GM19372 (cell line): Measurements from ENCODE around the gene CCDC188.

ENCODE experiments used
- ATAC-seq: cut with Tn5 transposase; IDR thresholded peaks from one replicate; pipeline ENCODE4 v1.9.1; 2021; ENCODE audit warnings: mild to moderate bottlenecking, low read depth, moderate library complexity; ENCODE audit not compliant: unreplicated experiment

CCDC188 gene

DNA sequence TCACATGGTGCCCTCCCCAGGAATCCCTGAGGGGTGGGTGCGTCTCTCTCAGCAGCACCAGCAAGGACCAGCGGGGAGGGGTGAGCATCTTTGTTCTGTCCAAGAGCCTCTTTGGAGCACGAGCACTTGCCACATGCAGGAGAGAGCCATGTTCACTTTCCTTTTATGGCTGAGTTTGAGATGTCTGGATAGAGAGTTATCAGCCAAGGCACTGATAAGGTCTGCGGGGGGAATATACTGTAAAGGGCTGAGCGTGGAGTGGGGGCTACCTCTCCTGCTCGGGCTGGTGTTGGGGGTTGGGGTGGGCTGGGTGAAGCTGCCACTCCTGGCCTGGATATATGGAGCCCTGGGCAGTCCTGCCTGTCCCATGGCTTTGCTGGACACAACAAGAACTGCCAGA lies 34.9 kb upstream of the CCDC188 start:
- no peak for ATAC-seq

DNA sequence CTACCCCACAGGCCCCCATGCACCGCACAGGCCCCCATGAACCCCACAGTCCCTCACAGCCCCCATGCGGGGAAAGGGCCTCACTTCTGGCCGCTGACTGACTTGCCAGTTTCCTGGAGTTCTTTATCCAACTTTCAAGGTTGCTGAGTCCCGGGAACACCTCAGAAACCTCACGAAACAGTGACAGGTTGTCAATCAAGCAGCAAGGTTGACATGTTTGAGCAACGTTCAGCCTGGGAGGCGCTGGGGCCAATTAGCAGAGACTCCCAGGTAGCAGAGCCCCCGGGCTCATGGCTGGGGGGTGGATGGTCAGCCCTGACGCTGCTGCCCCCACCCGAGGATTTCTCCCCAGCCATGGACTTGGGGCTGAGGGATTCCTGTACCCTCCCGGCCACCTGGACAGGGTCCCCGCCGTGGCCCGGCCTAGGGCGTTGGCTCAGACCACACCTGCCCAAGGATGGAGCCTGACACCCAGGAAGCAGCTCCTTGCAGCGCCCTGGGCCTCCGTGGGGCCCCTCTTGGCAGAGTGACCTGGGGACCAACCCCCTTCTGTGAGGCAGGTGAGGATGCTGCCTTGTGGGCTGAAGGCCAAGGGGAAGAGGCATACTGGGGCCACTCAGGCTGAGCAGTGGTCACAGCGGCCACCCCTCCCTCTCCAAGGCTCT lies 33.8 kb upstream of the CCDC188 start:
- no peak for ATAC-seq

DNA sequence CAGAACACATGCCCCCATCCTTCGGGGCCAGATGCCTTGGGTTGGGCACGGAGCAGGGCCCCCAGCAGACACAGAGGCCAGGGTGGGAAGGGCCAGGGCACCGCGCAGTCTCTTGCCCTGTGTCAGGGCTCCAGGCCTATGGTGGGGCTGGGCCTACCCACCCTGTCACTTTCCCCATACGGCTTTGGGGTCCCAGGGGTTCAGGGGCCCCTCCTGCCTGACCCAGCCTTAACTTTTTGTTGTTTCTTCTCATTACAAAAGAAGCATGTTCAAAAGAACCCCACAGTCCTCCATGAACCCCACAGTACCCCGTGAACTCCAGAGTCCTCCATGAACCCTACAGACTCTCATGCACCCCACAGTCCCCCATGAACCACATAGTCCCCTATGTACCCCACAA lies 33.0 kb upstream of the CCDC188 start:
- ATAC-seq: no peak

DNA sequence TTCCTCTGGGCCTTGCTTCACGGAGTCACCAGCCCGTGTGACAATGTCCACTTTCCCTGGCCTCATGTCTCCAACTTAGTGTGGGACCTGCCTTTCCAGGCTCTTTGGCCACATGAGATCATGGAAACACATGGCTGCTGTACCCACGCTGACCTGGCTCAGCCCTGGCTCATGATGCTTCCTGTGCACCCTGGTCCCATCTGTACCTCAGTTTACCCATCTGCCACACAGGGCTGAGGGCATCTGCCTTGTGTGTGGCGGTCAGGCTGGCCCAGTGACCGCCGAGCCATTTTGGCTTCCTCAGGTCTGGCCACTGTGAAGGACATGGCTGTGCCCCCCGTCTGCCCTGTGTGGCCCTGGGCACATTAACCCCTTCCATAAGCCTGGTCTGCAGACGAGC lies 32.2 kb upstream of the CCDC188 start:
- ATAC-seq: no peak

DNA sequence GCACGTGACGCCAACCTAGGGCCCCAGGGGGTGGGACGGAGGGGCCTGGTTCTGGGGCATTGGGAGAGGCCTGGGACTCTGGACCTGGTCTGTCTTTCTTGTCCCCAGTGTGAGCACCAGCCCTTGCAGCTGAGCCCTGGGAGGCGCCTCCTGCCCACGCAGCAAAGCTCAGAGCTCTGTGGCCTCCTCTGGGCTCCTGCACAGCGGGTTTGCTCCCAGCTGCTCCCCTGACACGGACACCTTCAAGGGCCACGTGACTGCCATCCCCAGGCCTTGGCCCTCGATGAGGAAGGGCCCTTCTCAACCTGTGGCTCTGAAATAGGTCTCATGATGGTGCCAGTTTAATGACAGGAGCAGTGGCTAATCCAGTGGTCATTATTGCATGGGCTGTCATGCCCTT lies 31.5 kb upstream of the CCDC188 start:
- no peak for ATAC-seq

DNA sequence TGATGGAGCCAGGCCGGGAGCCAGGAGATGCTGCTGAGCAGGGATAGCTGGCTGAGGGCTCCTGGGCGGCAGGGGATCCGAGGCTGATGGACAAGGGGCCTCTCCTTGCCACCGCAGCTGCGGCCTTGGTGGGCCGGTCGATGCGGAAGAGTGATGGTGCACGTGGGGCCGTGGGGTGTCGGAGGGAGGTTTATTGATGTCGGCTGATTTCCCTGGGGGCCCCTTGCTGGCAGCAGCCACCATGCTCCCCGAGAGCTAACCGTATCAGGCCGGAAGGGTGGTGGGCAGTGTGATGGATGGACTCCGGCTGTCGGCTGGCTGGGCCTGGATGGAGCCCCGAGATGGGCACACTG lies 31.0 kb upstream of the CCDC188 start:
- ATAC-seq: no peak

DNA sequence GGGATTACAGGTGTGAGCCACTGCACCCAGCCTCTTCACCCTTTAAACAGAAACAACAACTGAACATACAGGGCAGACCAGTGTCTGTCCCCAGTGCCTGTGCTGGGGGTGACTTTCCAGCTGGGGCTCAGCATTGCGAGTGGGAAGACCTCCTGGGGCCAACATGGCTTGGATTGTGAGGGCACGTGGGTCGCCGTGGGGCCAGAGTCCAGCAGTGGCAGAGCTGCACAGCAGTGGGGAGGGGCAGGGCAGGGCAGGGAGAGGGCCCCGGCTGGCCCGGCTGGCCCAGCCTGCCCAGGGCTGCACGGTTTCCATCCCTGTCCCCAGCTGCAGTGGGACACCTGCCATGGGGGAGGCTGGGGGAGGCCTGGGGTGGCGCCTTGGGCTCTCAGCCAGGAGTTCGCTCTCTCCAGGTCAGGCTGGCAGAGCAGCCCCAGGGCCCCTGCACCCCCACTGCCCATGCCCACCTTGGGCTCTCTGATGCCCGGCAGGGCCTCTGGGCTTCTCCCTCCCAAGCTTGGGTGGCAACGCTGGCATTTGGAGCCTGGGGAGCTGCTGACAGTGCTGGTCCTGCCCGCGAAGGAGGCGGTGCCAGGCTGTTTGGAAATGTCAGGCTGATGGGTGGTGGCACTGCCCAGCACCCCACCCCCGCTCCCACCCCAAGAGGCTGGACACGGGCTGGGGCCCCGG lies 30.5 kb upstream of the CCDC188 start:
- no peak for ATAC-seq

DNA sequence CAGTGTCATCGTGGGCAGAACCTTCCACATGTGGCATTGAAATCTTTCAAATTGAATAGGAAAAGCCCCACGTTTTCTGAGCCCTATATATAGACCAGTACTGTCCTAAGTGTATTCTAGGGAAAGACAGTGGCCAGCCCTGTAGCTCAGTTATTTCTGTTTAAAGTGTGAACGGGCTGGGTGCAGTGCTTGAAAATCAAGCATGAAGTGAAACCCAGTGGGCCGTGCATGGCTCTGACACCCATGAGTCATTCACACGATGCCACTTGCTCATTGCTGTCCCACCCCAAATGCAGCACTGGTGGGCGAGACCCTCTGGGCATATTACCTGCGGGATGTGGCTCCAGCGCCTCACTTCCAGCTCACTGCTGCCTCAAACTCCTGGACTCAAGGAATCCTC lies 29.8 kb upstream of the CCDC188 start:
- no peak for ATAC-seq

DNA sequence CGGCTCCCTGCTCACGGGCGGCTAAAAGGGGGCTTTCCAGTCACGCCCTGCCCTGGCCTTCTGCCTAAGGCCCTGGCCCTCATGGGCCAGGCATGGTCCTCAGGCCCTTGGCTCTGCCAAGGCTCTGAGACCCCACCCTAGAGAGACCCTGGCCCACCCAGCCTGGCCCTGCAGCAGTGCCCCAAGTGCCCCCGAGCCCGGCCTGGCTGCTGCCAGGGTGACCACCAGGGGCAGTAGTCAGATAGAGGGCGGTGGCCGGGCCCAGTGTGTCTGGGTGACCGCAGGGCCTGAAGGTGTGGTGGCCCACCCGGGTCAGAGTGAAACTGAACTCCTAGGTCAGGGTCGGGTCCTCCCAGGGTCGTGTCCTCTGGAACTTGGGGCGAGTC lies 29.4 kb upstream of the CCDC188 start:
- ATAC-seq: no peak

DNA sequence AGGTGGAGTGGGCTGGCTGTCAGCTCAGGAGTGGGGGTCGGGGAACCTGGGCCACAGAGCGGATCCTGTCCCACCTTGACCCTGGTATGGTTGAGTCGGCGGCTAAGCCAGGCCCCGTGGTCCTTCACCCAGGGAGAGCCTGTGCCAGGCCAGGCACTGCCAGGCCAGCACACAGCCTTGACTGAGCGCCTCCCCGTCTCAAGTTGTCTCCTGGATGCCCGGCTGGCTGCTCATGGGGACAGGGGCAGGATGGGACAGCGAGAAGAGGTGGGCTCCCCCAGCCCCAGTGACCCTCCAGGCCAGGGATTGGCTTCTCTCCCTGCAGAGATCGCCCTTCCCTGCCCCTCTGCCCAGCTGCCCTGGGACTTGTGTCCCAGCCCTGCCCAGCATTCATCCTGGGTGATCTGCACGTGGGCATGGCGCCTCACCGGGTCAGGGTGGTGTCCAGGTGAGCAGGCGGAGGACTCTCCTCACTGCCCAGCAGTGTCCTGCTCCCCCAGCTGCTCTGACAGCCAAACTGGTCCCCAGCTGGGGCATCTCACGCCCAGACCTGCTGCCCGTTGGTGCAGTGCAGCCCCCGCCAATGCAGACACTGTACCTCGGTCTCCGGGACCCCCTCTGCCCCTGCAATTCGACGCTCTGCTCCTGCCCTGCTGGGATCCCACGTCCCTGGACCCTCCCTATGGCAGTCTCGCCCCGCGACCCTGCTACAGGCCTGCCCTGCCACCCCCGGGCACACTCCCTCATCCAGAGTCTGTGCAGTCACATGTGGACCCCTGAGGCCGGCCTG lies 28.8 kb upstream of the CCDC188 start:
- no peak for ATAC-seq

DNA sequence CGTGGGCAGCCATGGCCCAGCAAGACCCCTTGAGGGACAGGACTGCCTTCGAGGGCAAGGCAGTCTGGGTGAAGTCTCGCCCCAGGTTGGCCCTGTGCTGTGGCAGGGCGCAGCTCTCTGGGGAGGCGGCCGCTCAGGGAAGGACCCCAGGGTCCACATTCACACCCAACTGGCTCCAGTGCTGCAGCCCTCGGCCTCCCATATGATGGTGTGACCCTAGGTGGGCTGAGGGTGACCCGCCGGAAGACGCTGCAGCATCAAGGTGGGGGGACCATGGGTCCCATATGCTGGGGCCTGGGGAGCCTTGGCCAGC lies 28.0 kb upstream of the CCDC188 start:
- ATAC-seq: no peak

DNA sequence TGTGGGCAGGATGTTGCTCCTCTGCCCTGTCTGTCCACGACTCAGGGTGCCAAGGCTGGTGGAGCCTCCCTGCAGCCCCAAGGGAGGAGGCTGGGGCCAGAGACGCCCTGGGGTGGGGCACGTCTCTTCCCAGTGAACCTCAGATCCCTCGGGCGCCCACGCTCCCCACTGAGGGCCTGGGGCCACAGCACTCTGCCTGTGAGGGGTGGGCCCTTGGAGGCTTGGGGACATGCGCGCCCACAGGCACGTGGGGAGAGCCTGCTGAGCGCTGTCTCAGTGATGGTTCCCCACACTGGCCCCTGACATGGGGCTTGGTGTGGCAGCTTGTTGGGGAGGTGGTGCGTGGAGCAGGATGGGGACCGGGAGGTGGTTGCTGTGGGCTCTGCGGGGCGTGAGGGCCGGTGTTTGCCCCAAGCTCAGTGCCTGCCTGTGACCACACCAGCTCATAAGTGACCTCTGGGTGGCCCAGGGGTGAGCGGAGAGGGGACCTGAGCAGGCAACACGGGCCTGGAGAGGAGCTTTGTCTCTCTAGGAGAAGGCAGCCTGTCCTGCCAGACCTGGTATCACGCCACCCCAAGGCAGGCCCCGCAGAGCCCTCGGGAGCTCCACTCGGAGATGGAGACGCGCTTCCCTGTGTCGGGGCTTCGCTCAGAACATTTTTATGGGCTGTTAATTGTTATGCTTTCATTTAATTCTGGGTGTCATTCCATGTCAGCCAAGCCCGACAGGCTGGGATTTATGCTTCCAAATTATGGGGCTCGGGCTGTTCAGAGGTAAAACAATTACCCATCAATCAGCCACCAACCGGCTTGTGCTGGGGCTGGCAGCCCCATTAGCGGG lies 27.4 kb upstream of the CCDC188 start:
- no peak for ATAC-seq

DNA sequence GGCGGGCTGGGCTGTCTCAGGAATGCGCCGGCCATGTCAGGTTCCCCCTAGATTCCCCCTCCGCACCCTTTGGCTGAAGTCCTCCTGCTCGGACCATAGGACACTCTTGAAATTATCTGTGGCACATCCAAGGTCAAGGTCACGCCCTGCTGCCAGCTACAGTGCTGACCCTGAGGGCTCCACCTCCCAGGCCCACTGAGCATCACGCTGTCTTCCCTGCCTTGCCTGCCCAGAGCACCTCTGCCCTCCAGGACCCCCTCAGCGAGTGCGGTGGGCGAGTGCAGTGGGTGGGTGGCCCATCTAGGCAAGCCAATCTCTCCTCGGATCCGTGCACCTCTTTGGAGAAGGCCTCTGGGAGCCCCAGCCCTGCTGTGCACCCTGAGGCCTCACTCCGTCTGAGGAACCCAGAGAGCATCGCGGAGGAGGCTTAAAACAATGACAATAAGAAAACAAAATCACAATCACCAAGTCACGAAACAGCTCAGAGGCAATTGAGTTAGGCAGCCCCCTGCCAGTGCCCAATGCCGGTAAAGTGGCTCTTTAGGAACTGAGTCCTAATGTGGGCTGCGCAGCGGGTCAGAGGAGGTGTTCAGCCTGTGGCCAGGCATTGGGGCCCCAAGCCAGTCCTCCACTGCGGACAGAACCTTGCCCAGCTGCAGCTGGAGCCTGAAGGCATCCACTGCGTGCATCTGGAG lies 26.5 kb upstream of the CCDC188 start:
- no peak for ATAC-seq

DNA sequence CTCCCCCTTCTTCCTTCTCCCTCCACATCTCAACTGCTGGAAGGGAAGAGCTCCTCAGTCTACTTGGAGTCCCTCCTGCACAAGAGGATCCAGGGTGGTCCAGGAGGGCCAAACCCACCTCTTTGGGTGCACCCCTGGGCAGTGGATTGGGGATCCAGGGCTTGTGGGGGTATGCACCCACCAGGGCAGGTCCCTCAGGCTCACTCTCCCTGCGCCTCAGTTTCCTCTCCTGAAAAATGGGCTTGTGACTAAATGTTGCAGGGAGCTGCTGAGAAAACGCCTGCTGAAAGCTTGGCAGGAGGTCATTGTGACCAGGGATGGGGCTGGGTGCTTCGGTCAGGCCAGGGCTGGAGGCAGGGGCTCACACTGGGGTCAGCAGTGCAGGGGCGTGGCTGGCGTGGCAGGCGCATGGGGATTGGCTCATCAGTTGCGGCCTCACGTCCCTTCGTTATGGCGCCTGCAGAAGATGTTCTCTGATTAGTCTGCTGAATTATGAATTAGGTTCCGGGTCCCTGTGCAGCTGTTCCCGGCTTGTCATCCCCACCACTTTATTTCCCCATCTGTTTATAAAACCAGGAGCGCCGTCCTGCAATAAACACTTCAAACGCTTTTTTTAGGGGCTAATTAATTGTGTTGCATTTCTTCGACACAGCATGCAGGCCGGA lies 25.7 kb upstream of the CCDC188 start:
- ATAC-seq: no peak

DNA sequence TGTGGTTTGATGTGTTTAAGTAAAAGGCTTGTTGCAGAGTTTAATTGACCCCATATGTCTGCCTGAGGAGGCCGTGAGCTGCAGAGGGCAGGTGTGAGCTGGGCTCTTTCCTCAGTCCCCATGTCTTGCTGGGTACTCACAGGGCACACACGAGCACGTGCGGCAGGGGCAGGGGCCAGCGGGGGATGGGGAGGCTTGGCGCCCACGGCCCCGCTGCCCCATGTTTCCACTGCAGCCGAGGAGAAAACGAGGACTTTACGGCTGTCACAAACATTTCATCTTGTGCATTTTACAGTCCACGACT lies 24.7 kb upstream of the CCDC188 start:
- no peak for ATAC-seq

DNA sequence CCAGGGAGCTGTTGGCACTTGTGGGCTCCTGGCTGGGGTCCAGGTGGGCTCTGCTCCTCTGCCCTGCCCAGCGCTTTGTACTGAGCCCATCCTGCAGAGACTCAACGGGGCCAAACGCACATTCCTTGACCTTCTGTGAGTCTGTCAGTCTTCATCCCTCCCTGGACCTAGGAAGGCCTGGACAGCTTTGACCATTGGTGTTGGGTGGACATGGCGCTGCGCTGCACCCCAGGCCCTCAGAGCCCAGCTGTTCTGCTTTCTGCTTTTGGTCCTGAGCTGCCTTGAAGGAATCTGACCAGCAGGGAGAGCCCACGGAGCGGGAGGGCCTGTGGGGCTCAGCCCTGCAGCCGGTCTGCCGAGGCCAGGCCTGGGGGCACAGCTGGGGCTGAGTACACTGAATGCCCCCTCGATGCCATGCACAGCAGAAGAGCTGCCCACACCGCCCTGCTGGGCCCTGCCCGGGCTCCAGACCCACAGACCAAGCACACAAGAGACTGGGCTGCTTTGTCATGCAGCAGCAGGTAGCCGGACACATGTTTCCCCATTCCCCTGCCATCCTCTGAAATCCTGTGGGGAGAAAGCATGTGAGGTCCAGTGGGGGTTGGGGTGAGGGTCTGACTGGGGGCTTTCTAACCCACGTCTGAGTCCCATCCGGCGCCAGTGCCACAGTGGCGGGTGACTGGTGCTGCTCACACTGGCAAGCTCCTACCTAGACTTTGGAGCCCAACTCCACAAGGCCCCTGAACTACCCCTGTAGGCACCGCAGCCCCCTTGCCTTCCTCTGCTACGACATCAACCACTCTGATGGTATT lies 24.1 kb upstream of the CCDC188 start:
- ATAC-seq: no peak

DNA sequence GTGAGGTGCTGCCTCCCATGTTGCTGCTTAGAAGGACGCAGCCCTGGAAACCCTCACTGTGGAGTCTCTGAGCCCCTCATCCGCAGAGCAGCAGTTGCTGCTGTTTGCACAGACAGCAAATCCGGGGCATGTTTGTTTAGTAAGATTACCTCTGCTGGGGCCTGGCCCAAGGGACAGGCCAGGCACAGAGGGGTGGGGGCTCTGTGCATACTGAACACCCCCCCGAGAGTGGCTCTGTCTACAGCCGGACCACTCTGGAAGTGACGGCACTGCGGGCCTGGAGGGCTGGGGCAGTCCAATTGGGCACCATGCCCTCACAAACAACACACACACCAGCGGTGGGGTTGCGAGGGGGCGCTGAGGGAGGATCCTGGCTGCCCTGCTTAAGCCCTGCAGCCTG lies 22.9 kb upstream of the CCDC188 start:
- no peak for ATAC-seq

DNA sequence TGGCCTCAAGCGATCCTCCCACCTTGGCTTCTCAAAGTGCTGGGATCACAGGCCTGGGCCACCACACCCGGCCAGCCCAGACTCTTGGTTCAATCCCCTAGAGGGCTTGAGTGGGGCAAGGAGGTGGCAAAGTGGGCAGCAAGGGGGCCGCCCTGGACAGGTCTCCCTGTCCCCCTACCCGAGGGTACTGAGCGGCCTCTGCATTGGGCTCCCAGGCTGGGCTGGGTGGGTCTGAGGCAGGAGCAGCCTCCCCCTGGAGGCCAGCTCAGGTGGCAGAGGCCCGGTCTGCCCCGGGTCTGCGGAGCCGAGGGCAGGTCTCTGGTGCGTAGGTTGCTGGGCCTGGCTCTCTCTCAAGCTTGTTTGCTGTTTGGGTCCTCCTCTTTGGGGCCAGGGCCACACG lies 22.4 kb upstream of the CCDC188 start:
- no peak for ATAC-seq

DNA sequence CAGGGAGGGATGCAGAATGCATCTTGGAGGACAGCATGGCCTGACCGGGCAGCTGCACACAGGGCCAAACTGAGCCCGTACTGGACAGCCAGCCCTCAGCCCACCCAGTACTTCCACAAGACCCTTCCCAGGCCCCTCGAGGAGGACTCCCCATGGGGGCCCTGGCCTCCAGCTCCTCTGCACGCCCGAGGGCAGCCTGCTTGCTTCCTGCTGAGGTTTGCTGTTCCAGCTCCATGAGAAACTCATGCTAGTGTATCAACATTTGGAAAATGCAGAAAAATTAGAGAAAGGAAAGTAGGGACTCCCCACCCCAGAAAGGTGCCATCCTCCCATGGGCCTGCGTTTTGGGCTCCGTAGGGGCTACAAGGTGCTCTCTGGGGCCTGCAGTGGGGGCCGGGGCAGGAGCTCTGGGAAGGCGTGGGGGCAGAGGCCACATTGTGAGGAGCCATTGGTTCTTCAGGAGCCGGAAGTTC lies 21.3 kb upstream of the CCDC188 start:
- ATAC-seq: no peak
